IMR-90 (cell line): ENCODE data around the gene FAM177B. TPM values are rescaled to one million over a fixed set of nuclear protein-coding genes. Genes with fewer than 3 reads are reported as not detected.

Experiments
- ATAC-seq: fragments of 200-7000 bp; cut with Tn5 transposase; 2 replicates; pipeline ENCODE4 v1.9.1; 2020; ENCODE audit warnings: low read depth, mild to moderate bottlenecking, moderate library complexity
- BruUV-seq: library from RNA; stranded (reverse); fragments of 400-500 nt; replicated peaks from 2 replicates; lab custom pipeline; 2021; lab: Mats Ljungman, UMichigan
- CTCF ChIA-PET: fragments of 300-600 bp; formaldehyde crosslinking; extraction: SDS; loops from one replicate; lab custom pipeline; 2021; ENCODE audit warnings: antibody characterized with exemption; lab: Yijun Ruan, JAX
- POLR2A ChIA-PET: fragments of 300-600 bp; sonication (Branson Sonifier 250); formaldehyde crosslinking; loops from one replicate; lab custom pipeline; 2022; ENCODE audit warnings: antibody characterized with exemption; ENCODE audit not compliant: unreplicated experiment; lab: Charles Lee
- DNase-seq: peaks from one replicate; pipeline ENCODE4 v3.0.0; 2013
- H2AFZ ChIP-seq: replicated peaks from 2 replicates; pipeline ENCODE3; 2013; ENCODE audit warnings: low read length, mild to moderate bottlenecking; ENCODE audit not compliant: poor library complexity
- H2AK5ac ChIP-seq: 2 replicates; pipeline ENCODE4 v1.6.1; 2013; ENCODE audit warnings: low read depth, low read length, inconsistent platforms
- H2AK9ac ChIP-seq: replicated peaks from 2 replicates; pipeline ENCODE3; 2013; ENCODE audit warnings: mild to moderate bottlenecking, low read depth, low read length, moderate library complexity; ENCODE audit not compliant: poor library complexity
- H2BK120ac ChIP-seq: 2 replicates; pipeline ENCODE4 v1.6.1; 2013; ENCODE audit warnings: low read depth, low read length, inconsistent platforms
- H2BK15ac ChIP-seq: 3 replicates; pipeline ENCODE4 v1.6.1; 2013; ENCODE audit warnings: low read depth, low read length, inconsistent platforms
- H2BK20ac ChIP-seq: 2 replicates; pipeline ENCODE4 v1.6.1; 2013; ENCODE audit warnings: low read depth, mild to moderate bottlenecking, inconsistent platforms, low read length, moderate library complexity
- H2BK5ac ChIP-seq: 2 replicates; pipeline ENCODE4 v1.6.1; 2013; ENCODE audit warnings: mild to moderate bottlenecking, low read depth, low read length, inconsistent platforms; ENCODE audit not compliant: poor library complexity, severe bottlenecking
- H3K14ac ChIP-seq: replicated peaks from 2 replicates; pipeline ENCODE4 v1.6.1; 2013; ENCODE audit warnings: low read depth, low read length, inconsistent platforms
- H3K18ac ChIP-seq: 2 replicates; pipeline ENCODE4 v1.6.1; 2013; ENCODE audit warnings: low read depth, low read length, control low read depth
- H3K23ac ChIP-seq: 2 replicates; pipeline ENCODE4 v1.6.1; 2013; ENCODE audit warnings: low read depth, low read length, inconsistent platforms
- H3K27ac ChIP-seq: 2 replicates; pipeline ENCODE4 v1.5.1; 2013; ENCODE audit warnings: mild to moderate bottlenecking, control low read depth, low read length; ENCODE audit not compliant: insufficient read depth
- H3K27me3 ChIP-seq: 2 replicates; pipeline ENCODE4 v1.6.1; 2013; ENCODE audit warnings: low read length; ENCODE audit not compliant: control insufficient read depth, insufficient read depth
- H3K36me3 ChIP-seq: 2 replicates; pipeline ENCODE4 v1.6.1; 2013; ENCODE audit warnings: low read length, mixed read lengths; ENCODE audit not compliant: control insufficient read depth, insufficient read depth
- H3K4ac ChIP-seq: 2 replicates; pipeline ENCODE4 v1.6.1; 2013; ENCODE audit warnings: low read depth, low read length, inconsistent platforms
- H3K4me1 ChIP-seq: 2 replicates; pipeline ENCODE4 v1.6.1; 2013; ENCODE audit warnings: low read length, mixed read lengths; ENCODE audit not compliant: control insufficient read depth, insufficient read depth
- H3K4me2 ChIP-seq: 2 replicates; pipeline ENCODE4 v1.6.1; 2013; ENCODE audit warnings: low read depth, mild to moderate bottlenecking, control low read depth, low read length, moderate library complexity
- H3K4me3 ChIP-seq: 2 replicates; pipeline ENCODE4 v1.5.1; 2013; ENCODE audit warnings: low read depth, mild to moderate bottlenecking, control low read depth, low read length, moderate library complexity; ENCODE audit not compliant: insufficient read depth
- H3K56ac ChIP-seq: 2 replicates; pipeline ENCODE4 v1.6.1; 2013; ENCODE audit warnings: low read length, inconsistent platforms; ENCODE audit not compliant: insufficient read depth; ENCODE audit errors: extremely low read depth
- H3K79me1 ChIP-seq, 2 experiments: 2 replicates each; pipeline ENCODE4 v1.6.1; 2013; ENCODE audit warnings: low read length in 2 of 2, inconsistent platforms in 1 of 2, low read depth in 1 of 2
- H3K9ac ChIP-seq: 2 replicates; pipeline ENCODE4 v1.6.1; 2013; ENCODE audit warnings: low read depth, low read length, control low read depth
- H3K9me1 ChIP-seq: 2 replicates; pipeline ENCODE4 v1.6.1; 2013; ENCODE audit warnings: low read length, inconsistent platforms; ENCODE audit not compliant: insufficient read depth
- H3K9me3 ChIP-seq: 2 replicates; pipeline ENCODE4 v1.6.1; 2013; ENCODE audit warnings: low read length; ENCODE audit not compliant: control insufficient read depth, insufficient read depth
- H4K20me1 ChIP-seq: 2 replicates; pipeline ENCODE4 v1.6.1; 2013; ENCODE audit warnings: low read length, inconsistent platforms; ENCODE audit not compliant: insufficient read depth
- H4K5ac ChIP-seq: 2 replicates; pipeline ENCODE4 v1.6.1; 2013; ENCODE audit warnings: mild to moderate bottlenecking, low read depth, low read length, control low read depth
- H4K8ac ChIP-seq, 2 experiments: 2 replicates each; pipeline ENCODE4 v1.6.1; 2013; ENCODE audit warnings: low read depth in 2 of 2, low read length in 2 of 2, control low read depth in 1 of 2, inconsistent platforms in 1 of 2
- H4K91ac ChIP-seq: 2 replicates; pipeline ENCODE4 v1.6.1; 2013; ENCODE audit warnings: low read depth, low read length, inconsistent platforms; ENCODE audit not compliant: insufficient read depth
- BHLHE40 ChIP-seq: fragments of 150-350 bp; IDR thresholded peaks from 2 replicates; pipeline ENCODE4 v1.6.1; 2016; ENCODE audit warnings: mild to moderate bottlenecking, low read depth, low read length
- CEBPB ChIP-seq: IDR thresholded peaks from 2 replicates; pipeline ENCODE4 v1.6.1; 2012; ENCODE audit warnings: low read depth, low read length, improper control_type of control experiment
- CTCF ChIP-seq: conservative IDR thresholded peaks from 2 replicates; pipeline ENCODE4 v1.5.1; 2012; ENCODE audit warnings: mild to moderate bottlenecking, low read depth, low read length, improper control_type of control experiment
- FOS ChIP-seq: fragments of 150-350 bp; IDR thresholded peaks from 2 replicates; pipeline ENCODE4 v1.6.1; 2016; ENCODE audit warnings: low read depth, low read length
- MAZ ChIP-seq: IDR thresholded peaks from 2 replicates; pipeline ENCODE4 v1.6.1; 2012; ENCODE audit warnings: low read depth, mild to moderate bottlenecking, low read length, improper control_type of control experiment, moderate library complexity, borderline replicate concordance
- MXI1 ChIP-seq: IDR thresholded peaks from 2 replicates; pipeline ENCODE4 v1.6.1; 2012; ENCODE audit warnings: low read depth, mild to moderate bottlenecking, low read length, moderate library complexity, borderline replicate concordance
- NFE2L2 ChIP-seq: fragments of 150-350 bp; IDR thresholded peaks from 2 replicates; pipeline ENCODE4 v1.6.1; 2016; ENCODE audit warnings: low read depth, mild to moderate bottlenecking, low read length
- POLR2A ChIP-seq: IDR thresholded peaks from 2 replicates; pipeline ENCODE4 v1.6.1; 2012; ENCODE audit warnings: mild to moderate bottlenecking, low read depth, low read length
- RAD21 ChIP-seq: IDR thresholded peaks from 2 replicates; pipeline ENCODE4 v1.6.1; 2012; ENCODE audit warnings: low read length, improper control_type of control experiment
- RCOR1 ChIP-seq: IDR thresholded peaks from 2 replicates; pipeline ENCODE4 v1.6.1; 2012; ENCODE audit warnings: mild to moderate bottlenecking, low read length, improper control_type of control experiment; ENCODE audit not compliant: insufficient replicate concordance
- RFX5 ChIP-seq: IDR thresholded peaks from 2 replicates; pipeline ENCODE4 v1.8.0; 2012; ENCODE audit warnings: low read depth, mild to moderate bottlenecking, low read length, moderate library complexity
- SMC3 ChIP-seq: fragments of 150-350 bp; IDR thresholded peaks from 2 replicates; pipeline ENCODE4 v1.6.1; 2016; ENCODE audit warnings: low read depth, mild to moderate bottlenecking, antibody characterized with exemption, low read length, moderate library complexity
- USF2 ChIP-seq: fragments of 150-350 bp; IDR thresholded peaks from 2 replicates; pipeline ENCODE4 v1.6.1; 2017; ENCODE audit warnings: mild to moderate bottlenecking, antibody characterized with exemption, low read length, low read depth
- WGBS, 2 experiments: methylation state at CpG; one replicate each; pipeline versions ENCODE4 v1.1.5 to v1.1.7; 2013; ENCODE audit warnings: missing lambda C conversion rate in 2 of 2; ENCODE audit not compliant: insufficient read length in 1 of 2; ENCODE audit errors: extremely low coverage in 2 of 2; 5-methylcytosine and 5-hydroxymethylcytosine counted together
- dilution Hi-C: fragments of 300-500 bp; cut with HindIII; formaldehyde crosslinking; loops from one replicate; pipeline ENCODE4 v1.14.3; 2018; ENCODE audit warnings: low sequenced_read_pairs; ENCODE audit not compliant: unreplicated experiment
- in situ Hi-C: fragments of 300-500 bp; cut with MboI; formaldehyde crosslinking; loops from 3 replicates; pipeline ENCODE4 v1.14.3; 2019; ENCODE audit warnings: low sequenced_read_pairs, inconsistent platforms, mixed read lengths
- intact Hi-C: fragments of 100-400 bp; cut with micrococcal nuclease; formaldehyde crosslinking; loops from 2 replicates; pipeline ENCODE4 v1.10.0; 2022
- polyA plus RNA-seq, 3 experiments: library from polyadenylated mRNA; depleted of rRNA; stranded (reverse); fragments of >200 nt; gene quantifications; 2 replicates each; pipeline ENCODE4 v1.2.3, GENCODE V29; 2012; ENCODE audit warnings: low replicate concordance in 1 of 3
- total RNA-seq: library from RNA; depleted of rRNA; stranded (reverse); fragments of >200 nt; gene quantifications from 2 replicates; pipeline ENCODE4 v1.2.3, GENCODE V29; 2012

The FAM177B gene
- total and polyA plus RNA-seq, 2 of the 4 experiments (the other 2 are of a cell fraction): not detected

- no peak overlapping the region for H3K4me3 ChIP-seq
- H2BK15ac ChIP-seq: no peak overlapping the region
- no peak overlapping the region for H2AFZ ChIP-seq
- no peak for ATAC-seq
- H2BK20ac ChIP-seq: no peak overlapping the region
- DNase-seq: no peak
- H4K91ac ChIP-seq: no peak overlapping the region
- no peaks in the 10 kb centered on the region for H3K9me3 ChIP-seq
- no peaks in the 10 kb centered on the region; the same call in 1 of the 2 replicates for H3K9me1 ChIP-seq
- intact Hi-C loops (no loop called here), in situ Hi-C loops (no loop called here), dilution Hi-C loops (no loop called here)
- peaks cover 9 to 28% of the 10 kb centered on the region in 2 experiments for H3K79me1 ChIP-seq
- no peak overlapping the region for H2AK5ac ChIP-seq
- TF ChIP-seq RCOR1 (no peak), USF2 (no peak), MAZ (no peak), POLR2A (no peak), SMC3 (no peak), BHLHE40 (no peak), RFX5 (no peak), CTCF (no peak), RAD21 (no peak), CEBPB (no peak), FOS (no peak), NFE2L2 (no peak), MXI1 (no peak)
- H2BK120ac ChIP-seq: no peak overlapping the region
- no peak overlapping the region for H3K4ac ChIP-seq
- ChIA-PET POLR2A (no interaction called here), CTCF (interaction anchor here (0.7 kb wide), 1 partner anchor 61 kb away, joined by 3 read pairs; no protein-coding TSS in a partner anchor)
- no peak overlapping the region for H2AK9ac ChIP-seq
- no peak overlapping the region for H3K14ac ChIP-seq
- WGBS, 2 experiments: no CpG with 5 or more reads among the region's 2 CpGs
- no peaks in the 10 kb centered on the region for H4K20me1 ChIP-seq
- H3K23ac ChIP-seq: no peak overlapping the region
- H3K27me3 ChIP-seq: no peaks in the 10 kb centered on the region
- no peak overlapping the region for H3K4me2 ChIP-seq
- H3K27ac ChIP-seq: no peak overlapping the region
- no peaks in the 10 kb centered on the region for H3K4me1 ChIP-seq
- H3K56ac ChIP-seq: no peak overlapping the region
- H4K5ac ChIP-seq: no peak overlapping the region
- H3K9ac ChIP-seq: no peak overlapping the region
- H2BK5ac ChIP-seq: no peak overlapping the region
- H4K8ac ChIP-seq: no peak overlapping the region
- peaks cover 9% of the 10 kb centered on the region; the same call in 1 of the 2 replicates for H3K36me3 ChIP-seq
- no TSS peak for BruUV-seq
- no peak overlapping the region for H3K18ac ChIP-seq
These were observed 39.8 kb upstream of the FAM177B start for GRCh38 chr1:222697203-222697602.
